A673 (cell line): Measurements from ENCODE around the gene PHACTR3. TPM values are rescaled to one million over a fixed set of nuclear protein-coding genes. Genes with fewer than 3 reads are reported as not detected.

ENCODE experiments used
- BruUV-seq: library from RNA; stranded (reverse); fragments of 400-500 nt; replicated peaks from 2 replicates; lab custom pipeline; 2021; lab: Mats Ljungman, UMichigan
- CTCF ChIA-PET: fragments of 300-600 bp; sonication (Branson Sonifier 250); formaldehyde crosslinking; loops from one replicate; lab custom pipeline; 2022; ENCODE audit warnings: antibody characterized with exemption; lab: Charles Lee
- POLR2A ChIA-PET: fragments of 300-600 bp; sonication (Branson Sonifier 250); formaldehyde crosslinking; loops from one replicate; lab custom pipeline; 2022; ENCODE audit warnings: antibody characterized with exemption; ENCODE audit not compliant: low non-redundant PET; lab: Charles Lee
- DNase-seq: peaks from one replicate; pipeline ENCODE4 v3.0.0-alpha.2; 2015; ENCODE audit warnings: low spot score
- H3K27ac ChIP-seq: fragments of 200-600 bp; sonication (generic); 2 replicates; pipeline ENCODE4 v1.5.1; 2016; ENCODE audit warnings: mixed run types, low read depth, mild to moderate bottlenecking, mixed read lengths, antibody characterized with exemption, low read length; ENCODE audit not compliant: poor library complexity, severe bottlenecking
- H3K27me3 ChIP-seq: fragments of 200-600 bp; sonication (generic); replicated peaks from 2 replicates; pipeline ENCODE4 v1.6.1; 2017; ENCODE audit warnings: mixed run types, low read depth, mild to moderate bottlenecking, mixed read lengths, antibody characterized with exemption, low read length; ENCODE audit not compliant: insufficient read depth, poor library complexity
- H3K36me3 ChIP-seq: fragments of 200-600 bp; sonication (generic); 2 replicates; pipeline ENCODE4 v1.6.1; 2016; ENCODE audit warnings: mixed run types, mild to moderate bottlenecking, mixed read lengths, antibody characterized with exemption, low read length; ENCODE audit not compliant: insufficient read depth, poor library complexity, severe bottlenecking
- H3K4me1 ChIP-seq: fragments of 200-600 bp; sonication (generic); 2 replicates; pipeline ENCODE4 v1.6.1; 2017; ENCODE audit warnings: mixed run types, mild to moderate bottlenecking, mixed read lengths, antibody characterized with exemption, low read length; ENCODE audit not compliant: insufficient read depth, poor library complexity, severe bottlenecking
- H3K4me3 ChIP-seq: fragments of 200-600 bp; sonication (generic); 2 replicates; pipeline ENCODE4 v1.5.1; 2016; ENCODE audit warnings: low read depth, mixed run types, mild to moderate bottlenecking, mixed read lengths, low read length; ENCODE audit not compliant: poor library complexity, severe bottlenecking
- H3K9me3 ChIP-seq: fragments of 200-600 bp; sonication (generic); 2 replicates; pipeline ENCODE4 v1.6.1; 2016; ENCODE audit warnings: mixed run types, low read depth, mild to moderate bottlenecking, mixed read lengths, antibody characterized with exemption, low read length; ENCODE audit not compliant: poor library complexity, severe bottlenecking
- CTCF ChIP-seq: fragments of 300-800, 200-600 bp; sonication (generic); conservative IDR thresholded peaks from 2 replicates; pipeline ENCODE4 v1.5.1; 2017; ENCODE audit warnings: low read depth, mild to moderate bottlenecking, antibody characterized with exemption, low read length, moderate library complexity, mixed read lengths
- EZH2 ChIP-seq: fragments of 200-600 bp; sonication (generic); IDR thresholded peaks from 2 replicates; pipeline ENCODE4 v1.6.1; 2017; ENCODE audit warnings: borderline replicate concordance, low read depth, mild to moderate bottlenecking, mixed read lengths, antibody characterized with exemption, low read length; ENCODE audit not compliant: poor library complexity, severe bottlenecking
- intact Hi-C: fragments of 100-400 bp; cut with micrococcal nuclease; formaldehyde crosslinking; loops from one replicate; pipeline ENCODE4 v1.10.0; 2022; ENCODE audit not compliant: unreplicated experiment
- total RNA-seq: library from RNA; stranded (reverse); gene quantifications from 2 replicates; pipeline ENCODE4 v1.2.3, GENCODE V29; 2021

The PHACTR3 gene
- total RNA-seq, 1 experiment from 2014 or later = 0.17 TPM

GRCh38 chr20:59812286-59813125, 208.2 kb downstream of the PHACTR3 start:
- Histone ChIP-seq H3K4me3 (no peak overlapping the region), H3K36me3 (no peaks in the 10 kb centered on the region), H3K27me3 (no peaks in the 10 kb centered on the region), H3K4me1 (no peaks in the 10 kb centered on the region), H3K27ac (no peak overlapping the region), H3K9me3 (no peaks in the 10 kb centered on the region)
- DNase-seq = no peak
- intact Hi-C loops = no loop called here
- ChIA-PET POLR2A (no interaction called here), CTCF (no interaction called here)
- no TSS peak for BruUV-seq
- TF ChIP-seq CTCF (no peak), EZH2 (no peak)

- no peak for DNase-seq
- H3K27ac ChIP-seq = no peak overlapping the region
- H3K27me3 ChIP-seq = no peaks in the 10 kb centered on the region
- no peaks in the 10 kb centered on the region for H3K36me3 ChIP-seq
- intact Hi-C loops = no loop called here
- no peak for TF ChIP-seq CTCF
- no peak for TF ChIP-seq EZH2
- ChIA-PET POLR2A (no interaction called here), CTCF (no interaction called here)
- no peak overlapping the region for H3K4me3 ChIP-seq
- no peaks in the 10 kb centered on the region for H3K9me3 ChIP-seq
- H3K4me1 ChIP-seq = no peaks in the 10 kb centered on the region
- no TSS peak for BruUV-seq
Observed at GRCh38 chr20:59813126-59813947, 209.0 kb downstream of the PHACTR3 start.

GRCh38 chr20:59813948-59814839, 209.9 kb downstream of the PHACTR3 start:
- Histone ChIP-seq H3K27me3 (no peaks in the 10 kb centered on the region), H3K9me3 (no peaks in the 10 kb centered on the region), H3K4me1 (no peaks in the 10 kb centered on the region), H3K27ac (no peak overlapping the region), H3K4me3 (no peak overlapping the region), H3K36me3 (no peaks in the 10 kb centered on the region)
- no peak for TF ChIP-seq EZH2
- no peak for TF ChIP-seq CTCF
- CTCF ChIA-PET = no interaction called here
- BruUV-seq = no TSS peak
- intact Hi-C loops = no loop called here
- no peak for DNase-seq
- POLR2A ChIA-PET = no interaction called here
